Dedifferentiated amniotic fluid mesenchymal stem cell (primary cell): Measurements from ENCODE around the gene CHADL.

Experiments
- DNase-seq: peaks from one replicate; pipeline ENCODE4 v3.0.0-alpha.2; 2016; ENCODE audit errors: extremely low spot score

The CHADL gene

DNA sequence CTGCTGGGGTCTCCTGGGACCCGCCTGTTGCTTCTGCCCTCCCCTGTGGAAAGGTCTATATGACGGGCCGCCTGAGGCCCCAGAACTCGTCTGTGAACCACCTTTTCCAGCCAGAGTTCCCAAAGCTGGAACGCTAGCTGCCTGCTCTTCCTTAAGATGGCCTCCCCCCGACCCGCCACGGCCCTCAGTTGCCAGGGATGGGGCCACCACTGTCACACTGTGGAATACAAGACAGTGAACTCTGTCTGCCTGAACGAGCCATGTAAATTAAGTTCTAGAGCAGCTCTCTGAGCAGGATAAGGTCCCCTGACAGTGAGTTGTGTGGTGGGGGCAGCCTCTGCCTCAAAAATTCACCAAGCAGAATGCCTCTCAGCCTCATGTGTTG lies 10.3 kb downstream of the CHADL start:
- no peak for DNase-seq

DNA sequence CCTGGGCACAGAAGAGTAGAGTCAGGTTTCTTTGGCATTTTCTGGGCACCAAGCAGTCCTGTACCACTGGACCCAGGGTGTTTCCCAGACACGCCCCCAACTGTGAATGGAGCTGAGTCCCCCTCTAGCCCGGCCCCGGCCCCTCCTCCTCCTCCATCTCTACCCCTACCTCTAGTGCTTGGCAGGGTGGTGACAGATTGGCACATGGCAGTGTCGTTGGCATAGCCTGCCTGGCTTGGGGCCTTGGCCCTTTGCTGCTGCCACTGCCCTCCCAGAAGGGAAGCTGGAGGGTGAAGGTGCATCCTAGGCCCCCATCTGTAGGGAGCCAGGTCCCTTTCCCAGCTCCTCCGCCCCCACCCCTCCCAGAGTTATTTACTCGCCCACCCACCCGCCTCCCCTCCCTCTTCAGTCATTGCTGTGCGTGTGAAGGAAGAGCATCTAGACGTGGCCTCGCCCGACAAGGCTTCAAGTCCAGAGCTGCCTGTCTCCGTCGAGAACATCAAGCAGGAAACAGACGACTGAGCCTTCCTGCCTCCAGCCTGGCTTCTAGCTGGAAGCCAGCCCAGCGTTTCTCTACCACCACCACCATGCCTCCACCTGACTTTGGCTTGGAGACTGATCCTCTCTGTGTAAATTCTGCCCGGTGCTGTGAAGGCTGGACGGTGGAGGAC lies 10.9 kb downstream of the CHADL start:
- no peak for DNase-seq

DNA sequence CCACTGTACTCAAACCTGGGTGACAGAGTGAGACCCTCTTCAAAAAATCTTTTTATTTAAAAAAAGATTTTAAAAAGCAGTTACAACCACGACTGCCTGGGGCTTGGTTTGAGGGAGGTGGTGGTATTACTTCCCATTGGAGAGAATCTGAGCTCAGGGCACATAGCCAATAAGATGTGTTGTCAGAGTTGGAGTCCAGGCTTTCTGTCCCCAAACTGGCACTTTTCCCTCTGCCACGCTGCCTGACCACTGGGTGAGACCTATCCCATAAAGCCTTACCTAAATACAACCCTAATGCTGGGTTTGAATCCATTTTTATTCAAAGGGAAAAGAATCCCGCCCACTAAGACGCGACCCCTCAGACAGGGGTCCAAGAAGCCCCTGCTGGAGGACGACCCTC lies 11.5 kb downstream of the CHADL start:
- DNase-seq: no peak

GRCh38 chr22:41226723-41227655 lies 13.7 kb downstream of the CHADL start:
- DNase-seq: no peak

DNA sequence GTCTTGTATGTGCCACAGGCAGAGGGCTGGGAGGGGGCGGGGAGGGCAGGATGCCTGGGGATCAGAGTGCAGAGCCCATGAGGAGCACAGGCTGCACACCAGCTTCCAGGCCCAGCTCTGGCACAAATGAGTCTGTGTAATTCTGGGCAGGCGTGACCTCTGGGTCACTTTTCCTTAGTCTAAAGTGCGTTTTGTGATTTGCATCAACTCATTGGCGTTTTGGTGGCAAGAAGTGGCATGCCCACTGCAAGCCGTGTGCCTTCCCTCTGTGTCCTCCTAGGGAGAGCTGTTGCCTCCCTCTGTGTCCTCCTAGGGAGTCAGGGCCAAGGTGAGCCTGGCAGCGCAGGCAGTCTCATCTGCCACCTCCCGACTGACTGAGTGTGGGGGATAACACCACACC lies 17.2 kb downstream of the CHADL start:
- DNase-seq: no peak

GRCh38 chr22:41222846-41223507 lies 17.8 kb downstream of the CHADL start:
- DNase-seq: no peak

- peak; percentile 95 for DNase-seq
These were observed 23.1 kb downstream of the CHADL start for GRCh38 chr22:41217553-41218157.

DNA sequence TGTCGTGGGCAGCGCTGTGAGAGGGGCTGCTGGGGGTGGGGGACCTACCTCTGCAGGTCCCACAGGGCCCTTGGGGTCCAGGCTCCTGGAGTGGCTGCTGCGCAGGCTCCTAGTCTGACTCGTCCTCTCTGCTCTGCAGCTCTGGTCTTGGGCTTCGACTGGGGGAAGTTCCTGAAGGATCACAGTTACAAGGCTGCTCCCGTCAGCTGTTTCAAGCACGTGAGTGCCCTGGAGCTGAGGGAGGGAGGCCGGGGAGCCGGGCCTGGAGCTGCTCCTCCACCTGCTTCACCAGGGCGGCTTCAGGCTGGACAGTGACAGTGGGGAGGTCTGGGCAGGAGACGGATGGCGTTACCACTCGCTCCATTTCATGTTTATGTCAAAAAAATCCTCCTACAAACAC lies 23.7 kb downstream of the CHADL start:
- no peak for DNase-seq

GRCh38 chr22:41215926-41216325 lies 24.8 kb downstream of the CHADL start:
- DNase-seq: no peak

DNA sequence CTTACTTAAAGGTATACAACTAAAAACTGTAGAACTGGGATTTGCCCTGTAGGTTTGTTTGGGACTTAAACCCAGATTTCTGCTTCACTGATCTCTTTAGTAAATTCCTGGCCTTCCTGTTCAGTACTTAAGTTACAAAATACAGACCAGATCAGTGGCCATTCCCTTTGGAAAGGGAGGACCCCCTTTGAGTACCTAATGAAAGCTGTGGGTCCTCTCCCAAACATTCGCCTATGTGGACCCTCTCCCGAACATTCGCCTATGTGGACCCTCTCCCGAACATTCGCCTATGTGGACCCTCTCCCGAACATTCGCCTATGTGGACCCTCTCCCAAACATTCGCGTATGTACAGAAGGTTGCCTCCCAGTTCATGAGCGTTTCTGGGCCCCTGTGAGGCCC lies 25.3 kb downstream of the CHADL start:
- no peak for DNase-seq

DNA sequence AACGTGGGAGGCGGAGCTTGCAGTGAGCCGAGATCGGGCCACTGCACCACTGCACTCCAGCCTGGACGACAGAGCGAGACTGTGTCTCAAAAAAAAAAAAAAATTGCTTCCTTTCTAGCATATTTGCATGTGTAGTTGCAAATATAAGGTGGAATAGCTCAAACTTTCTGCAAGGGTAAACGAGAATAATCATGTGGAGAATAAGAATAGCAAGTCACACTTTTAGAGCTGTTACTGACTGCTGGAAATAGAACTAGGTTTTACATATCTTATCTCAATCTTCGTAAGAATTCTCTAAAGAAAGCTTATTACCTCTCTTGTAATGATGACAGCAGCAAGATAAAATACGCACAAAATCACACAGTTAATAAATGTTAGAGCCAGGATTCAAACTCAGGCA lies 34.0 kb downstream of the CHADL start:
- no peak for DNase-seq

GRCh38 chr22:41204992-41205900 lies 35.5 kb downstream of the CHADL start, which contains the start of gene L3MBTL2:
L3MBTL2 (plus strand) TSS chr22:41205312; CDS start chr22:41205363, 51 bp downstream.
- DNase-seq: peak; percentile 96

DNA sequence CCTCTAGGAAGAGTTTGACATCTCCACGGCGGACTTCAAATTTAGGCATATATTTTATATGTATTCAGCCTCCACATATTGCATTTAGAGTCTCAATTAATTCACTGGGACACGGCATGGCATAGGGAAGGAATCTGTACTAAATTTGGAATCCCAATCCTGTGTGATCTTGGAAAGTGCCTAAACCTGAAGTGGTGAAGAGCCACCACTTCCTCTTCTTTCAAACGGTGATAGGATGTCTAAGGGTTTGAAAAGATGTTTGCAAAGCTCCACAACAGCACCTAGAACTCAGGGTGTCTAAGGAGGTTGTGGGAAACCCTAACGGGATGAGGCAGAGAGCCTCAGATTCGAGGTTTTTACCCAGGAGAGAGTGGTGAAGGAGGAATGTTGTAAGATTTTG lies 36.7 kb downstream of the CHADL start:
- no peak for DNase-seq

- no peak for DNase-seq
These were observed 37.6 kb downstream of the CHADL start for GRCh38 chr22:41203118-41203517.

GRCh38 chr22:41201141-41201540 lies 39.6 kb downstream of the CHADL start:
- DNase-seq: no peak

- DNase-seq: no peak
These were observed 42.6 kb downstream of the CHADL start for GRCh38 chr22:41198027-41198580.

GRCh38 chr22:41197038-41197972 lies 43.4 kb downstream of the CHADL start:
- no peak for DNase-seq

GRCh38 chr22:41193829-41194228 lies 46.9 kb downstream of the CHADL start:
- DNase-seq: no peak

DNA sequence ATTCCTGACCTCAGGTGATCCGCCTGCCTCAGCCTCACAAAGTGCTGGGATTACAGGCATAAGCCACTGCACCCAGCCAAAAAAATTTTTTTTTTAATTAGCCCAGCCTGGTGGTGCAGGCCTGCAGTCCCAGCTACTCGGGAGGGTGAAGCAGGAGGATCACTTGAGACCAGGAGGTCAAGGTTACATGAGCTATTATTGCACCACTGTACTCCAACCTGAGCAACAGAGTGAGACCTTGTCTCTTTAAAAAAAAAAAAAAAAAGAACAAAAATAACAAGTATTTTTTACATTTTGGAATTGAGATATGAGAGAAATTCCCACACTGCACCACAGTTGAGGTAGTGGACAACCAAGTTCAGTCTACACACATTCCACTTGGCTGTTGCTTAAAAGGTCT lies 49.3 kb downstream of the CHADL start:
- no peak for DNase-seq

DNA sequence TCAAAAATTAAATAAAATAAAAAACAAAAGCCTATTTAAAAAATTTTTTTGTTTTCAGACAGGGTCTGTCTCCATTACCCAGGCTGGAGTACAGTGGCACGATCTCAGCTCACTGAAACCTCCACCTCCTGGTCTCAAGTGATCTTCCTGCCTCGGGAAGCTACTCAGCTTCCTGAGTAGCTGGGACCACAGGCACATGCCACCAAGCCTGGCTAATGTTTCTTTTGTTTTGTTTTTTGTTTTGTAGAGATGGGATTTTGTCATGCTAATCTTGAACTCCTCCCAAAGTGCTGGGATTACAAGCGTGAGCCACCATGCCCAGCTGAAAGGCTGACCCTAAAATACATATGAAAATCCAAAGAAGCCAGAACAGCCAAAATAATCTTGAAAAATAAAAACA lies 56.1 kb downstream of the CHADL start:
- no peak for DNase-seq
